Endometrial microvascular endothelial cells (primary cell): ENCODE results near the gene LPIN1. TPM values are rescaled to one million over a fixed set of nuclear protein-coding genes. Genes with fewer than 3 reads are reported as not detected.

Source experiments
- in situ Hi-C: cut with HindIII; loops from 2 replicates; pipeline ENCODE4 v1.10.0; 2017; ENCODE audit warnings: low sequenced_read_pairs, low pct_unique_long_range_greater_than_20kb; ENCODE audit errors: inconsistent ontology term
- total RNA-seq: library from RNA; depleted of rRNA; stranded (reverse); fragments of >200 nt; gene quantifications from one replicate; pipeline ENCODE4 v1.2.3, GENCODE V29; 2015; ENCODE audit errors: inconsistent ontology term

The LPIN1 gene
- total RNA-seq, 1 donor from 2014 or later: 30.8 TPM

- in situ Hi-C loops: no loop called here
Observed at GRCh38 chr2:11742317-11742701, 4.1 kb upstream of the LPIN1 start.

- in situ Hi-C loops: no loop called here
Observed at GRCh38 chr2:11742702-11743357, 3.6 kb upstream of the LPIN1 start.

- in situ Hi-C loops: no loop called here
Observed at GRCh38 chr2:11743366-11743765, 3.1 kb upstream of the LPIN1 start.

- in situ Hi-C loops: no loop called here
Observed at GRCh38 chr2:11743846-11744553, 2.4 kb upstream of the LPIN1 start.

- in situ Hi-C loops: no loop called here
Observed at GRCh38 chr2:11744631-11745394, 1.6 kb upstream of the LPIN1 start.

- in situ Hi-C loops: no loop called here
Observed at GRCh38 chr2:11745613-11746375, 638 bp upstream of the LPIN1 start.

GRCh38 chr2:11746807-11747459 lies 501 bp downstream of the LPIN1 start:
- in situ Hi-C loops: no loop called here

- in situ Hi-C loops: no loop called here
Observed at GRCh38 chr2:11748018-11748860, 1.8 kb downstream of the LPIN1 start.

GRCh38 chr2:11748861-11749645 lies 2.6 kb downstream of the LPIN1 start:
- in situ Hi-C loops: no loop called here

- in situ Hi-C loops: no loop called here
Observed at GRCh38 chr2:11749646-11750349, 3.4 kb downstream of the LPIN1 start.

GRCh38 chr2:11750422-11750821 lies 4.0 kb downstream of the LPIN1 start:
- in situ Hi-C loops: no loop called here

GRCh38 chr2:11750917-11751316 lies 4.5 kb downstream of the LPIN1 start:
- in situ Hi-C loops: no loop called here

- in situ Hi-C loops: no loop called here
Observed at GRCh38 chr2:11752906-11753305, 6.5 kb downstream of the LPIN1 start.

GRCh38 chr2:11753452-11753885 lies 7.0 kb downstream of the LPIN1 start:
- in situ Hi-C loops: no loop called here

GRCh38 chr2:11753886-11754699 lies 7.7 kb downstream of the LPIN1 start:
- in situ Hi-C loops: no loop called here

GRCh38 chr2:11754700-11755015 lies 8.2 kb downstream of the LPIN1 start:
- in situ Hi-C loops: no loop called here
